ENCODE results near the gene SPDL1. TPM values are rescaled to one million over a fixed set of nuclear protein-coding genes. Genes with fewer than 3 reads are reported as not detected.

Gene SPDL1
- total and polyA plus RNA-seq, 2 of the 4 experiments (the other 2 are of a cell fraction), result 18.8 to 29.4 TPM

- Histone ChIP-seq H4K20me1 (ENCODE audit: insufficient read depth, low read length) (no peaks in the 10 kb centered on the region), H3K27me3 (ENCODE audit: control insufficient read depth, insufficient read depth, low read length) (peaks cover 3% of the 10 kb centered on the region; the same call in 1 of the 2 replicates), H3K56ac (ENCODE audit: extremely low read depth, insufficient read depth, low read length) (no peak overlapping the region), H2AFZ (replicated peaks; ENCODE audit: low read length, poor library complexity) (no peak overlapping the region), H3K14ac (replicated peaks; ENCODE audit: low read depth, low read length) (no peak overlapping the region), H2AK9ac (replicated peaks; ENCODE audit: low read depth, low read length, poor library complexity) (no peak overlapping the region), H3K18ac (ENCODE audit: low read depth, low read length) (no peak overlapping the region), H3K79me1 (ENCODE audit: low read depth in 1 of 2, low read length in 2 of 2) (no peaks in the 10 kb centered on the region), H2BK120ac (ENCODE audit: low read depth, low read length) (no peak overlapping the region), H3K27ac (ENCODE audit: insufficient read depth, low read length) (no peak overlapping the region), H4K8ac (ENCODE audit: low read depth in 2 of 2, low read length in 2 of 2) (no peak overlapping the region), H3K4me3 (ENCODE audit: insufficient read depth, low read depth, low read length) (no peak overlapping the region), H3K23ac (ENCODE audit: low read depth, low read length) (no peak overlapping the region), H4K91ac (ENCODE audit: insufficient read depth, low read depth, low read length) (no peak overlapping the region), H2AK5ac (ENCODE audit: low read depth, low read length) (no peak overlapping the region), H4K5ac (ENCODE audit: low read depth, low read length) (no peak overlapping the region), H2BK20ac (ENCODE audit: low read depth, low read length) (no peak overlapping the region), H3K36me3 (ENCODE audit: control insufficient read depth, insufficient read depth, low read length) (no peaks in the 10 kb centered on the region), H3K4ac (ENCODE audit: low read depth, low read length) (no peak overlapping the region), H3K9ac (ENCODE audit: low read depth, low read length) (no peak overlapping the region), H3K4me1 (ENCODE audit: control insufficient read depth, insufficient read depth, low read length) (no peaks in the 10 kb centered on the region), H3K9me3 (ENCODE audit: control insufficient read depth, insufficient read depth, low read length) (no peaks in the 10 kb centered on the region), H3K9me1 (ENCODE audit: insufficient read depth, low read length) (no peaks in the 10 kb centered on the region), H2BK15ac (ENCODE audit: low read depth, low read length) (no peak overlapping the region), H2BK5ac (ENCODE audit: low read depth, low read length, poor library complexity, severe bottlenecking) (no peak overlapping the region), H3K4me2 (ENCODE audit: low read depth, low read length) (no peak overlapping the region)
- CTCF ChIA-PET, result interaction anchor here (1.4 kb wide), 1 partner anchor 18 kb away, joined by 3 read pairs; no protein-coding TSS in a partner anchor
- no CpG with 5 or more reads among the region's 1 CpG for WGBS, 2 experiments (ENCODE audit: extremely low coverage in 2 of 2, insufficient read length in 1 of 2)
- POLR2A ChIA-PET (ENCODE audit: unreplicated experiment), result no interaction called here
- DNase-seq (no peak), ATAC-seq (ENCODE audit: low read depth) (no peak)
- intact Hi-C loops (cut with micrococcal nuclease) (loop anchor here (1.0 kb wide), 1 partner anchor 35 kb away; no protein-coding TSS in a partner anchor), in situ Hi-C loops (cut with MboI; ENCODE audit: low sequenced_read_pairs) (loop anchor here (25.0 kb wide), 1 partner anchor 876 kb away; no protein-coding TSS in a partner anchor), dilution Hi-C loops (cut with HindIII; ENCODE audit: low sequenced_read_pairs, unreplicated experiment) (no loop called here)
- no TSS peak for BruUV-seq (replicated peaks)
- no peak for TF ChIP-seq SMC3 (IDR thresholded peaks at IDR 0.05; ENCODE audit: low read depth, low read length)
- TF ChIP-seq FOS (IDR thresholded peaks at IDR 0.05; ENCODE audit: low read depth, low read length), result no peak
- TF ChIP-seq CEBPB (IDR thresholded peaks at IDR 0.05; ENCODE audit: low read depth, low read length), result no peak
- no peak for TF ChIP-seq CTCF (conservative IDR thresholded peaks at IDR 0.05; ENCODE audit: low read depth, low read length)
- no peak for TF ChIP-seq POLR2A (IDR thresholded peaks at IDR 0.05; ENCODE audit: low read depth, low read length)
- TF ChIP-seq MXI1 (IDR thresholded peaks at IDR 0.05; ENCODE audit: borderline replicate concordance, low read depth, low read length), result no peak
- no peak for TF ChIP-seq NFE2L2 (IDR thresholded peaks at IDR 0.05; ENCODE audit: low read depth, low read length)
- no peak for TF ChIP-seq MAFK (IDR thresholded peaks at IDR 0.05; ENCODE audit: low read depth, low read length)
- no peak for TF ChIP-seq RAD21 (IDR thresholded peaks at IDR 0.05; ENCODE audit: low read length)
- TF ChIP-seq USF2 (IDR thresholded peaks at IDR 0.05; ENCODE audit: low read depth, low read length), result no peak
- no peak for TF ChIP-seq CHD1 (IDR thresholded peaks at IDR 0.05; ENCODE audit: low read depth, low read length)
- TF ChIP-seq RFX5 (IDR thresholded peaks at IDR 0.05; ENCODE audit: low read depth, low read length), result no peak
- TF ChIP-seq BHLHE40 (IDR thresholded peaks at IDR 0.05; ENCODE audit: low read depth, low read length), result no peak
- TF ChIP-seq ELK1 (IDR thresholded peaks at IDR 0.05; ENCODE audit: borderline replicate concordance, low read depth, low read length), result no peak
- no peak for TF ChIP-seq MAZ (IDR thresholded peaks at IDR 0.05; ENCODE audit: borderline replicate concordance, low read depth, low read length)
- TF ChIP-seq RCOR1 (IDR thresholded peaks at IDR 0.05; ENCODE audit: insufficient replicate concordance, low read length), result no peak
These were observed 20.2 kb upstream of the SPDL1 start for GRCh38 chr5:169563369-169563768.

Measured in IMR-90 (cell line).